Fibroblast of mammary gland (primary cell): Measurements from ENCODE around the gene EFCAB5.

Experiments used
- DNase-seq: peaks from one replicate; pipeline ENCODE4 v3.0.0-alpha.2; 2010; ENCODE audit warnings: low read depth
- H3K4me3 ChIP-seq: 2 replicates; pipeline ENCODE4 v1.5.1; 2011; ENCODE audit warnings: low read depth, mild to moderate bottlenecking, low read length, moderate library complexity; ENCODE audit not compliant: control insufficient read depth
- TF ChIP-seq, protein P1 (sequence below): conservative IDR thresholded peaks from 2 replicates; pipeline ENCODE4 v1.5.1; 2011; ENCODE audit warnings: low read depth, low read length, inconsistent platforms; ENCODE audit not compliant: control insufficient read depth, insufficient read depth

EFCAB5 gene

DNA sequence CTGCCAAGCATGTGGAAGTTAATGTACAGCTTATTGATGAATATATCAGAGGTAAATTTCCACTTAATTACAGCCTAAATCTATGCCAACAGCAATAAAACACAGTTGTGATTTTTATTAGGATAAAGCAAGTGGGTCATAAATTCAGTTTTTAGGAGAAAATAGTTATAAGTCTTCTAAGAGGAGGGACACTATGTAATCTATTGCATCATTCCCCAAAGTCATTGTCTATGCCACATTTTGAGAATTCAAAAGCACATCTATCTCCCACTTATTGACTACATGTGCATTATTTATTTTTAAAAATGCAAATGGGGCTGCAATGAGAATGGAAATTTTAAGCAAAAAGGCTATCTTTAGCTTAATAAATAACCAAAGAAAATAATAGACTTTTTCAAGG is 151.5 kb downstream of the EFCAB5 start:
- H3K4me3 ChIP-seq: no peak overlapping the region
- DNase-seq: no peak
- TF ChIP-seq, protein P1, sequence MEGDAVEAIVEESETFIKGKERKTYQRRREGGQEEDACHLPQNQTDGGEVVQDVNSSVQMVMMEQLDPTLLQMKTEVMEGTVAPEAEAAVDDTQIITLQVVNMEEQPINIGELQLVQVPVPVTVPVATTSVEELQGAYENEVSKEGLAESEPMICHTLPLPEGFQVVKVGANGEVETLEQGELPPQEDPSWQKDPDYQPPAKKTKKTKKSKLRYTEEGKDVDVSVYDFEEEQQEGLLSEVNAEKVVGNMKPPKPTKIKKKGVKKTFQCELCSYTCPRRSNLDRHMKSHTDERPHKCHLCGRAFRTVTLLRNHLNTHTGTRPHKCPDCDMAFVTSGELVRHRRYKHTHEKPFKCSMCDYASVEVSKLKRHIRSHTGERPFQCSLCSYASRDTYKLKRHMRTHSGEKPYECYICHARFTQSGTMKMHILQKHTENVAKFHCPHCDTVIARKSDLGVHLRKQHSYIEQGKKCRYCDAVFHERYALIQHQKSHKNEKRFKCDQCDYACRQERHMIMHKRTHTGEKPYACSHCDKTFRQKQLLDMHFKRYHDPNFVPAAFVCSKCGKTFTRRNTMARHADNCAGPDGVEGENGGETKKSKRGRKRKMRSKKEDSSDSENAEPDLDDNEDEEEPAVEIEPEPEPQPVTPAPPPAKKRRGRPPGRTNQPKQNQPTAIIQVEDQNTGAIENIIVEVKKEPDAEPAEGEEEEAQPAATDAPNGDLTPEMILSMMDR: no peak

DNA sequence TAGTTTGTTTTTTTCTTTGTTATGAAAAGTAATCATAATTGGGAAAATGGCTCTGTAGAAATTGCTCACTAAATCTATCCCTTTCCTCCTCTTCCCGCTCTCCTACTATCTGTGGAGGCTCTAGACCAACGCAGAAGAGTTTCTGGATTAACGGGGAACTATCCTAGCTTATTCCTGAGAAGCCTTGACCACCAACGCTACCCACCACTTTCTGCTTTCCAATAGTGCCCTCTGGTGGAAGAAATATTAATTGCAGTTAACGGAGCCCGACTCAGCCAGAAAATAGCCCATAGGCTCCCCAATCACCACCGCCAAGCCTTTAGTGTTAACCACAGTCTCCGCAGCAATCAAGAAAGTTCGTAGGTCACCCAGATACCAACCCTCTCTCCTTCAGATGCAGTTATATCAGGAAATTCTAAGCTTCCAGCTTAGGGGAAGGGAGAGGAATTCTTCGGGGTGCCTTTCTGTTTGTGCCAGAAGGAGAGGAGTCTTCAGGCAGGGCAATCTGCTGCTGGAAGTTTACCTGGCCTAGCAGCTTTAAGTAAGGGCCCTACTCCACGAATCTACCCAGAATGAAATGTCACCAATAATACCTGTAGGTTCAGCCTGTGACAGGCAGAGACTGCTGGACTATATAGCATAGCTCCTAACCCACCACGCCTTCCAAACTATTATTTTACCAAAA is 152.2 kb downstream of the EFCAB5 start:
- peak; percentile 60 for DNase-seq
- TF ChIP-seq, protein P1: peak; percentile 66
- H3K4me3 ChIP-seq: no peak overlapping the region

DNA sequence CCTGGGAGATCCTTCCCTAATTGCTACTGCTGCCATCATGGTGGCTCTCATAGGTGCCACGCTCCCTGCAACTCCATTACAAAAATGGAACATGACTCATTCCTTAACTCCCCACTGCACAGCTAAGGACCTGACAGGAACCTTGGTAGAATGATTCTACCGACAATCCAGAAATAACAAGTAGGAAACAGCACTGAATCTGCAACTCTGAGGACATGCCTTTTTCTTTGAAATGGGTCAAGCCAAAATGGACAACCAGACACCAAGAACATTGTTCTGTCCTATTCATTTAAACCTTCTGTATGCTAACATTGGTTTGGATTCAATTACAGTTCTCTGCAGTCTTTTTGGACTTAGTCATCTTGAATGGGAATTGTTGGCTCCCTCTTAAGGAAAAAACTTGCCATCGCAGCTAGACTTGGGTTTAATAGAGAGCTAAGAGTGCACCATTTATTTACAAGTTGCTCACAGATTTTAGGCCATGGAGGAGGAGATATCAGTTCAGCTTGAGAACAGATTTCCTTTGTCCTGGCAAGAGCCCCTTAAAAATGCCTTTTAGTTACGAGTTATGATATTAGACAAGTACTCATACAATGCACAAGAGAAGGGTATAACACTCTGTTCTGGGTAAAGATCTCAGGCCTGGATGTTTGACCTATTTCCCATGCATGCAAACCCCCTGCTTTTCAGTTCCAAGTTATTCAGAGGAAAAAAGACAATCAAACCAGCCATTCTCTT is 154.2 kb downstream of the EFCAB5 start:
- peak; percentile 80 for DNase-seq
- TF ChIP-seq, protein P1: peak; percentile 72

DNA sequence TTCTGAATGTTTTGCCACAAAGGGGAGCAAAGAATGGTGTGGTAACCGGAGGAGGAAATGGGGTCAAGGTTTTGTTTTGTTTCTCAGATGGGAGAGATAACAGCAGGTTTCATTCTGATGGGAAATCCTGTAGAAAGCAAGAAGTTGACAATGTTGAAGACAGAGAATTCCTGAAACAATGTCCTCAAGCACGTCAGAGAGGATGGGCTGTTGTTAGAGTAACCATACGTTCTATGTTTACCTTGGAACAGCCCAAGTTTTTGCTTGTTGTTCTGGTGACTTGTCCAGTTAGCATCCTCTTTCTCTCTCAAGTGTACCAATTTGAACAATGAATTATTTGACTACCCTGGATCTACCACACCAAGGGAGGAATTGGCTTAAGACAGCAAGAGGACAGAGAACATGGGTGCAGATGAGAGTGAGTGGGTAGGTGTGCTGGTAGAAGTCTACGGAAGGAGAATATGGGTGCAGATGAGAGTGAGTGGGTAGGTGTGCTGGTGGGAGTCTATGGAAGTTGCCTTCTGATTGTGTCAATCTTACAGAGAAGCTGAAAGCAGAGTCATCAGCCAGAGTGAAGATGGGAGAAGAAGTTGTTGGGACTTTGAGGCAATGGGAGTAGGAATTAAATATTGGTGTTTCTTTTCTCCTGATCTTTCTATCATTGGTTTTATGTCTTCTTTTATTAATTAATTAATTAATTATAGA is 160.4 kb downstream of the EFCAB5 start:
- no peak for DNase-seq
- no peak overlapping the region for H3K4me3 ChIP-seq
- TF ChIP-seq, protein P1: no peak

More for the DNA sequence above, 154.2 kb downstream of the EFCAB5 start:
- H3K4me3 ChIP-seq: no peak overlapping the region

DNA sequence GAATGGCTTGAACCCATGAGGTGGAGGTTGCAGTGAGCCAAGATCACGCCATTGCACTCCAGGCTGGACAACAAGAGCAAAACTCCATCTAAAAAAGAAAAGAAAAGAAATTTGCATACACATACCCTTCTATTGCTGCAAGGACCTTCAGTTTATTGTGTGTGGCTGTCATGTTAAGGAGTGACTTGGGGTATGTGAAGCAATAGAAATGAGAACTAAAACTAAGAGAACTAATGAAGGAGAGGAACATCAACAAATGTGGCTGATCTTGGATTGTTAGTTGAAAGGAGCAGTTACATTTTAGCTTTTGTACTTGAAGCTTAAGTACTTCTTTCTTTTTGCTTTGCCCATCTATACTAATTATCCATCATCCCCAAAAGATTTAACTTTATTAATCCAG is 162.5 kb downstream of the EFCAB5 start:
- TF ChIP-seq, protein P1: no peak
- no peak overlapping the region for H3K4me3 ChIP-seq
- DNase-seq: no peak

DNA sequence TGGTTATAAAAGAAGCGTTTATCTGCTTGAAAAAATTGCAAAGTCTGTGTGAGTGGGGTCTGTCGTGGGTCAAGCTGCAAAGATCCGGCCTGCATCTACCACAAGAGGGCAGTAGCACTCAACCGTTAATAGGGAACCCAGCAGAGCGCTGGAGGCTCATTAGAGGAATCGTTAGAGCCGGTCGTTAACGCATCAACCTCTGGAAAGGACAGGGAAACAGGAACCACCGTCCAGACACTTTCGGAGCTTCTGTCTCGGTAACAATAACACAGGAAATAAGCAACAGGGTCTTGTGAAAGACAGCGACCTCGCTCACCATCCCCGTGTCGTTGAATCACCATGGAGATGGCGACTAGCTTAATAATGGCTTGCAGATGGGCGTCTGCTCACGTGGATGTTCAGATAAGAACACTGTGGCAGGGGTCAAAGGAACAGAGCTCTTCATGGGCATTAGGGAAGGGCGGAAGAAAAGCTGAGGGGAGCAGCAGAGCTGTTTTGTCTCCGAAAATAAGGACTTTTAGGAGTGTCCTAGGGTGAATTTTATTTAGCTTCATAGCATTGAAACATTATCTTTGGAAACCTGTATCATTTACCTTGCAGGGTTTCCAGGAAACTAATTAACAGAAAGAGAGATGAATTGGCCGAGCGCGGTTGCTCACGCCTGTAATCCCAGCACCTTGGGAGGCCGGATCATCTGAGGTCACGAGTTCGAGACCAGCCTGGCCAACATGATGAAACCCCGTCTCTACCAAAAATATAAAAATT is 163.3 kb downstream of the EFCAB5 start:
- TF ChIP-seq, protein P1: peak; percentile 96
- peak overlapping the region; percentile 62 for H3K4me3 ChIP-seq
- peak; percentile 83 for DNase-seq
